NOMO-1 (cell line): ENCODE data around the gene TBC1D3B.
A peak's percentile ranks its signal among the peaks of the same experiment; 100 is the strongest.
"Not testable (repeated sequence)": the region's sequence is repeated elsewhere in the genome, so short reads cannot be mapped to it uniquely, and the experiment has no call there.

ENCODE experiments used
- DNase-seq, 2 experiments: peaks; one replicate each; lab custom pipeline; 2025; ENCODE audit not compliant: unreplicated experiment in 2 of 2; lab: John Stamatoyannopoulos, UW

Gene TBC1D3B

GRCh38 chr17:36176536-36176935, at the start of gene TBC1D3B:
TSS of gene TBC1D3B (minus strand) at chr17:36176636. CDS start at chr17:36175050, 1,586 bp downstream.
- not testable (repeated sequence) for DNase-seq

GRCh38 chr17:36222967-36223366, 46.5 kb upstream of the TBC1D3B start:
- not testable (repeated sequence) for DNase-seq

DNA sequence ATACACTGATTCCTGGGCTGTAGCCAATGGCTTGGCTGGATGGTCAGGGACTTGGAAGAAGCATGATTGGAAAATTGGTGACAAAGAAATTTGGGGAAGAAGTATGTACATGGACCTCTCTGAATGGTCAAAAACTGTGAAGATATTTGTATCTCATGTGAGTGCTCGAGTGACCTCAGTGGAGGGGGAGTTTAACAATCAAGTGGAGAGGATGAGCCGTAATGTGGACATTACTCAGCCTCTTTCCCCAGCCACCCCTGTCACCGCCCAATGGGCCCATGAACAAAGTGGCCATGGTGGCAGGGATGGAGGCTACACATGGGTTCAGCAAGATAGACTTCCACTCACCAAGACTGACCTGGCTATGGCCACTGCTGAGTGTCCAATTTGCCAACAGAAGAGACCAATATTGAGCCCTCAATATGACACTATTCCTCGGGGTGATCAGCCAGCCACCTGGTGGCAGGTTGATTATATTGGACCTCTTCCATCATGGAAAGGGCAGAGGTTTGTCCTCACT, 45.2 kb upstream of the TBC1D3B start:
- DNase-seq = not testable (repeated sequence)

GRCh38 chr17:36220737-36221580, 44.5 kb upstream of the TBC1D3B start:
- not testable (repeated sequence) for DNase-seq

DNA sequence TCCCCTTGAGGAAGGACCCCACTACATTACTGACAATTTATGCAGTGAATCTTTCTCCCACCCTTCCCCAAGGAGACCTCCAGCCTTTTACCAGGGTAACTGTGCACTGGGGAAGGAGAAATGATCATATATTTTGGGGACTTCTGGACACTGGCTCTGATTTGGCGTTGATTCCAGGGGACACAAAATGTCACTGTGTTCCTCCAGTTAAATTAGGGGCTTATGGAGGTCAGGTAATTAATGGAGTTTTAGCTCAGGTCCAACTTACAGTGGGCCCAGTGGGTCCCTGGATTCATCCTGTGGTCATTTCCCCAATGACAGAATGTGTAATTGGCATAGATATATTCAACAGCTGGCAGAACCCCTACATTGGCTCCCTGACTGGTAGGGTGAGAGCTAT, 43.1 kb upstream of the TBC1D3B start:
- not testable (repeated sequence) for DNase-seq

DNA sequence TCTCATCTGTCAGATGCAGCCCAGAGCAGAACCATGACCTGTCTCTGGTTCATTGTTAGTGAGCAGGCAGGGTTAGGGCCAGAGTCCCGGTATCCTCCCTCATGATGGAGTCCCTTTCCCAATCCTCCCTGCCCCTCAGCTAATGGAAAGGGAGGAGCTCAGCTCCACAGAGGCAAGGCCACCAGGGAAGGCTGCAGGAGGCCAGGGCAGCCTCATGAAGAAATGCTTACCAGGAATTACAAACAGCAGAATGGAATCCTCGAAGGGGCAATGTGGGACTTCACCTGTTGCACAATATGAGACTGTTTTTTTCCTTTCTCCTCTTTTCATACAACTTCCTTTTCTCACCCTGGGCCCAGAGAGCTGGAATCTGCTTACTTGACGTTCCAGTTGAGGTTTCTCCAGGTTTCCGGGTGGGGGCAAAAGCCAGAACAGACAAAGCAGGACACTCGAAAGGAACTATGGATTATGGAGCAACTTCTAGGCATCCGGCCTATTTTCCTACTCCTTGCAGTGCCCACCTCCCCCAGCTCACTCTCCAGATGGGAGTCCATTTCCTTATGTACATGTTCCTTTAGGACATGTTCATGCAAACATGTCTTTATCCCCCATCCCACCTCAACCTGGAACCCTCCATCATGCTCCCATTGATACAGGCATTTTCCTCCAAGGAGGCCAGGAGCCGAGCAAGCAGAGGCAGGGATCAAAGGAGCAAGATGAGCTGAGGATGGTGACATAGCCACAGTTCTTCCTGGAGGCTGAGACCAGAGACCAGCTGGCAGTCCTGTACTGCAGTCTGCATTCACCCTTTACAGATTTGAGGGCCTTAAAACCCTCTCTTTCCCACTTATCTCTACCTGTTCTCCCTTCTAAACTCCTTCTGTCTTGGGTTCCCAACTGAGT, 39.2 kb upstream of the TBC1D3B start:
- DNase-seq = peak in 1 of 2 experiments; percentile 28

- DNase-seq = no peak
Observed at GRCh38 chr17:36214918-36215317, 38.5 kb upstream of the TBC1D3B start.

DNA sequence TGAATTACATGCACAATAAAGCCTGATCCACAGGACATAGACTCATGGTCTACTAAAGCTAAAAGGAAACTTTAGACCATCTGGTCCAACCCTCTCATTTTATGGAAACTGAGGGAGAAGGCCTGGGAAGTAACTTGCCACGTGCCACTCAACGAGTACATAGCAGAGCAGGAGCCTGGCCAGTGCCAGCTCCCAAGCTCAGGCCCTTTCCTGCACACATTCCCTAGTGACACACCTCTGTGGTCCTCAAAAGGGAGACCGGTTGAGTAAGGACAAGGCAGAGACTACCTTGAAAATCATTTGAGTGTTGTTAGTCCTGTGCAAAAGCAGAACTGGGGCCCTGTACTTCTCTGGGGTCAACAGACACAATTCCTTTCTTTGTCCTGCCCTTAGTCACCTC, 37.3 kb upstream of the TBC1D3B start:
- DNase-seq = no peak

- DNase-seq = peak; percentile 79 to 98
Observed at GRCh38 chr17:36212966-36213365, 36.5 kb upstream of the TBC1D3B start.

GRCh38 chr17:36212272-36212605, 35.8 kb upstream of the TBC1D3B start:
- DNase-seq = no peak

- not testable (repeated sequence) for DNase-seq
Observed at GRCh38 chr17:36211484-36212271, 35.2 kb upstream of the TBC1D3B start.

GRCh38 chr17:36210439-36211211, 34.2 kb upstream of the TBC1D3B start, which contains the start of gene CCL4L2:
TSS of gene CCL4L2 (plus strand) at chr17:36211063.
- peak; percentile 92 to 94 for DNase-seq

DNA sequence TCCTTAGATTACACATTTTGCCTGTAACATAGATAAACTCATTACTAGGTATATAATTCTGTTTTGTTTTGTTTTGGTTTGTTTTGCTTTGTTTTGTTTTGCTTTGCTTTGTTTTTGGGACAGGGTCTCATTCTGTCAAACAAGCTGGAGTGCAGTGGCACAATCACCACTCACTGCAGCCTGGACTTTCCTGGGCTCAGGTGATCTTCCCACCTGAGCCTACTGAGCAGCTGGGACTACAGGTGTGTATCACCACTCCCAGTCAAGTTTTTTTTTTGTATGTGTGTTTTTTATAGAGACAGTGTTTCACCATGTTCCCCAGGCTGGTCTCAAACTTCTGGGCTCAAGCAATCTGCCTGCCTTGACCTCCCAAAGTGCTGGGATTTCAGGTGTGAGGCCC, 33.1 kb upstream of the TBC1D3B start:
- DNase-seq = no peak

- not testable (repeated sequence) for DNase-seq
Observed at GRCh38 chr17:36207383-36207782, 30.9 kb upstream of the TBC1D3B start.

DNA sequence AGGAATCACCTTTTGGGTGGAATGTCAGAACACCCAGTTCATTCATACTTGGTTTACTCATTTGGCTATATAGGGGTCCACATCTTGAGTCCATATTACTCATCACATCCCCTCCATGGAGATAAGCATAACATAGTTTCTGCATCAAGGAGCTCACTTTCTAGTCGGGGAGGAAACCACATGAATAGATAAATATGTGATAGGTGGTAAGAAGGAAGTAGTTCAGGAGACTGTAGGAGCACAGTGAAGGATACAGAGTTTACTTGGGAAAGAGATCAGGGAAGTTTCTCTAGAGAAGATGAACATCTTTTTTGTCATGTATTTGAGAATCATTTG, 30.0 kb upstream of the TBC1D3B start:
- not testable (repeated sequence) for DNase-seq

DNA sequence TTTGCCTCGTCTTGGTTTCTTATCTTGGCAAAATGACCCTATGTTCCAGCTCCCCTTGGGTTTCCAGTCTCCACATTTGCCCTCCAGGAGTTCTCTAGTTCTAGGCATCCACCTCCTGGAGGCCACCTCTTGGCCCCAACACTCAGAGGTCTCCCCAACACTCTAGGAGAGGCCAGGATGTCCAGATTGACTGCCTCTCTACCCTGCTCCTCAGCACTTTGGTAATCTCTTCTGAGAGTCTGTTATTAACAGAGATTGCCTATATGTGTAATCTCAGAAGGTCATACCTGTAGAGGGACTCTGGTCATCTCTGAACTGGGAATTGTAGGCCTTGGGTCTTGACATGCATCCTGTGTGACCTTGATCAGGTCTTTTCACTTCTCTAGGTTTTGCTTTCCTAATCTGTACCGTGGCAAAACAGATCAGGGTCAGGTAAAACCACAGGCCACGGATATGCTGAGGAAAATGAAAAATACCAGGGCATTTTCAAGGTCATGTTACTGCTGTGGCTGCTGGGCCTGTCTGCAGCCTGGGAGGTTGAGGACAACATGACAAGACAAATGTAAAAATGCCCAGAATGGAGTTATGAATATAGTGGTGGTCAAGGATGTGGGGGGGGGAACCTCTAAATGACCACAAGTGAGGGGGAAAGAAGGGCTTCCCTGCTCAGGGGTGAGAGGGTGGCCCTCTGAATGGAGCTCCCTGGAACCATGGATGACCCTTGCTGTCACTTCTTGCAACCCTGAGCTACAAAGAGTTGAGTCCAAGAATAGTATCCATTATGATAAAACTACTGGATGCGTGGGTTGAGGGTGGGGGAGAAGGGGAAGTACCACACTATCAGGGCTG, 29.4 kb upstream of the TBC1D3B start:
- DNase-seq = no peak

GRCh38 chr17:36204724-36205500, 28.5 kb upstream of the TBC1D3B start:
- DNase-seq = peak in 1 of 2 experiments; percentile 40

GRCh38 chr17:36203335-36203734, 26.9 kb upstream of the TBC1D3B start:
- peak in 1 of 2 experiments; percentile 56 for DNase-seq
